Caco-2 (cell line): Measurements from ENCODE around the gene NEAT1. TPM values are rescaled to one million over a fixed set of nuclear protein-coding genes. Genes with fewer than 3 reads are reported as not detected.

Experiments used
- BruUV-seq: library from RNA; stranded (reverse); fragments of 400-500 nt; replicated peaks from 2 replicates; lab custom pipeline; 2021; lab: Mats Ljungman, UMichigan
- CTCF ChIA-PET: fragments of 300-600 bp; sonication (Branson Sonifier 250); formaldehyde crosslinking; loops from one replicate; lab custom pipeline; 2022; ENCODE audit warnings: antibody characterized with exemption; lab: Charles Lee
- POLR2A ChIA-PET: fragments of 300-600 bp; sonication (Branson Sonifier 250); formaldehyde crosslinking; loops from one replicate; lab custom pipeline; 2022; ENCODE audit warnings: antibody characterized with exemption; lab: Charles Lee
- DNase-seq, 2 experiments: peaks; one replicate each; pipeline versions ENCODE4 v3.0.0 to v3.0.0-alpha.2; 2020 to 2022
- H3K27me3 ChIP-seq: replicated peaks from 2 replicates; pipeline ENCODE4 v1.6.0; 2011; ENCODE audit warnings: low read length; ENCODE audit not compliant: control insufficient read depth, insufficient read depth
- H3K36me3 ChIP-seq: 2 replicates; pipeline ENCODE4 v1.5.1; 2011; ENCODE audit warnings: low read length; ENCODE audit not compliant: control insufficient read depth, insufficient read depth
- H3K4me1 ChIP-seq: fragments of 250-450 bp; sonication (Bioruptor Pico); 2 replicates; pipeline ENCODE4 v1.5.1; 2020; ENCODE audit warnings: mild to moderate bottlenecking
- H3K4me3 ChIP-seq: 2 replicates; pipeline ENCODE4 v1.5.1; 2011; ENCODE audit warnings: low read depth, mild to moderate bottlenecking, control low read depth, low read length
- H3K9me3 ChIP-seq: fragments of 250-450 bp; sonication (Bioruptor Pico); 2 replicates; pipeline ENCODE4 v1.5.1; 2020; ENCODE audit warnings: mild to moderate bottlenecking, moderate library complexity
- H3K27ac Mint-ChIP-seq: one replicate; pipeline ENCODE4 v1.8.0; 2022; ENCODE audit warnings: mixed read lengths; ENCODE audit not compliant: unreplicated experiment
- H3K27me3 Mint-ChIP-seq: one replicate; pipeline ENCODE4 v1.8.0; 2022; ENCODE audit warnings: mixed read lengths; ENCODE audit not compliant: insufficient read depth, unreplicated experiment
- H3K36me3 Mint-ChIP-seq: one replicate; pipeline ENCODE4 v1.8.0; 2022; ENCODE audit warnings: mild to moderate bottlenecking, mixed read lengths; ENCODE audit not compliant: insufficient read depth, unreplicated experiment
- H3K4me1 Mint-ChIP-seq: one replicate; pipeline ENCODE4 v1.8.0; 2022; ENCODE audit warnings: low read depth, mixed read lengths; ENCODE audit not compliant: unreplicated experiment
- H3K4me3 Mint-ChIP-seq: one replicate; pipeline ENCODE4 v1.8.0; 2022; ENCODE audit warnings: mild to moderate bottlenecking, moderate library complexity, mixed read lengths; ENCODE audit not compliant: unreplicated experiment
- H3K9me3 Mint-ChIP-seq: one replicate; pipeline ENCODE4 v1.8.0; 2022; ENCODE audit warnings: mixed read lengths; ENCODE audit not compliant: unreplicated experiment
- CTCF ChIP-seq, 2 experiments: fragments of 200-600 bp in 1 of 2; IDR thresholded peaks; 1 replicate in 1 of 2; 2 replicates in 1 of 2; pipeline versions ENCODE4 v1.5.1 to v1.8.0; 2011 to 2022; ENCODE audit warnings: antibody characterized with exemption in 1 of 2, control low read depth in 1 of 2, inconsistent platforms in 1 of 2, low read depth in 1 of 2, low read length in 1 of 2, mild to moderate bottlenecking in 1 of 2, moderate library complexity in 1 of 2; ENCODE audit not compliant: insufficient read depth in 1 of 2, severe bottlenecking in 1 of 2, unreplicated experiment in 1 of 2
- intact Hi-C: fragments of 100-400 bp; cut with micrococcal nuclease; formaldehyde crosslinking; loops from one replicate; pipeline ENCODE4 v1.10.0; 2022; ENCODE audit not compliant: unreplicated experiment
- total RNA-seq: library from RNA; stranded (reverse); gene quantifications from 2 replicates; pipeline ENCODE4 v1.2.3, GENCODE V29; 2022

NEAT1 gene
- total RNA-seq, 1 experiment from 2014 or later, result 254 TPM

- DNase-seq, result peak; percentile 90 to 95
- peak; percentile 98 for TF ChIP-seq CTCF (IDR thresholded peaks at IDR 0.05; ENCODE audit: insufficient read depth in 1 of 2, low read depth in 1 of 2, low read length in 1 of 2, severe bottlenecking in 1 of 2, unreplicated experiment in 1 of 2)
- ChIA-PET POLR2A (interaction anchor here (0.5 to 1.8 kb wide), 11 partner anchors 16 to 94 kb away, joined by 3 to 6 read pairs (median 3); partner anchors contain the start of gene MALAT1), CTCF (interaction anchor here (0.5 to 2.6 kb wide), 21 partner anchors 19 to 375 kb away, joined by 3 to 27 read pairs (median 3); partner anchors contain the start of gene SAC3D1)
- no TSS peak for BruUV-seq
- H3K27me3 ChIP-seq, result no peaks in the 10 kb centered on the region
- no peaks in the 10 kb centered on the region for H3K9me3 Mint-ChIP-seq
- no peaks in the 10 kb centered on the region for H3K27me3 Mint-ChIP-seq
- peak overlapping the region; percentile 55 for H3K4me3 Mint-ChIP-seq
- peaks cover 52% of the 10 kb centered on the region for H3K4me1 ChIP-seq
- no peaks in the 10 kb centered on the region for H3K9me3 ChIP-seq
- H3K4me1 Mint-ChIP-seq, result peaks cover 38% of the 10 kb centered on the region
- no peaks in the 10 kb centered on the region for H3K36me3 ChIP-seq
- H3K27ac Mint-ChIP-seq, result peak overlapping the region; percentile 95
- H3K36me3 Mint-ChIP-seq, result peaks cover 41% of the 10 kb centered on the region
- intact Hi-C loops, result loop anchor here (1.0 to 5.0 kb wide), 6 partner anchors 17 to 139 kb away; partner anchors contain the start of gene SLC25A45
- H3K4me3 ChIP-seq, result peak overlapping the region; percentile 8; the same call in 1 of the 2 replicates
Observed at GRCh38 chr11:65416341-65416824, 6.2 kb upstream of the NEAT1 start.

GRCh38 chr11:65416841-65417701 lies 5.5 kb upstream of the NEAT1 start:
- no peaks in the 10 kb centered on the region for H3K27me3 Mint-ChIP-seq
- no peak overlapping the region for H3K4me3 ChIP-seq
- peak overlapping the region; percentile 55 for H3K4me3 Mint-ChIP-seq
- peaks cover 55% of the 10 kb centered on the region for H3K4me1 ChIP-seq
- DNase-seq, result peak in 1 of 2 experiments; percentile 35
- BruUV-seq, result no TSS peak
- ChIA-PET POLR2A (interaction anchor here (0.8 to 2.9 kb wide), 5 partner anchors 60 to 91 kb away, joined by 3 to 25 read pairs (median 5); partner anchors contain the start of gene MALAT1), CTCF (interaction anchor here (0.5 to 3.9 kb wide), 18 partner anchors 19 to 1049 kb away, joined by 3 to 21 read pairs (median 4); partner anchors contain the start of gene SLC25A45)
- no peaks in the 10 kb centered on the region for H3K9me3 Mint-ChIP-seq
- no peak for TF ChIP-seq CTCF (IDR thresholded peaks at IDR 0.05; ENCODE audit: insufficient read depth in 1 of 2, low read depth in 1 of 2, low read length in 1 of 2, severe bottlenecking in 1 of 2, unreplicated experiment in 1 of 2)
- no peaks in the 10 kb centered on the region for H3K27me3 ChIP-seq
- H3K36me3 ChIP-seq, result no peaks in the 10 kb centered on the region
- intact Hi-C loops, result loop anchor here (1.0 to 5.0 kb wide), 6 partner anchors 16 to 140 kb away; partner anchors contain the start of gene SLC25A45
- H3K36me3 Mint-ChIP-seq, result peaks cover 44% of the 10 kb centered on the region
- H3K9me3 ChIP-seq, result no peaks in the 10 kb centered on the region
- H3K27ac Mint-ChIP-seq, result peak overlapping the region; percentile 95
- peaks cover 38% of the 10 kb centered on the region for H3K4me1 Mint-ChIP-seq
